Kidney (tissue), 14 donors: ENCODE data around the gene OSTN. TPM values are rescaled to one million over a fixed set of nuclear protein-coding genes. Genes with fewer than 3 reads are reported as not detected.

ENCODE experiments used
- DNase-seq, 5 donors: peaks; one replicate each; pipeline ENCODE4 v3.0.0-alpha.2; 2013 to 2020
- FAIRE-seq: peaks from 2 replicates; lab custom pipeline; 2012; peaks lifted over from hg19 to GRCh38; lab: Jason Lieb, UNC
- H3K27ac ChIP-seq, 2 donors: one replicate each; pipeline ENCODE4 v1.7.0; 2013; ENCODE audit warnings: low read depth in 2 of 2, low read length in 2 of 2, inconsistent platforms in 1 of 2
- H3K27me3 ChIP-seq: one replicate; pipeline ENCODE4 v1.7.1; 2013; ENCODE audit warnings: low read length, inconsistent platforms; ENCODE audit not compliant: control insufficient read depth, insufficient read depth
- H3K36me3 ChIP-seq, 3 donors: one replicate each; pipeline versions ENCODE4 v1.7.0 to v1.7.1; 2013; ENCODE audit warnings: low read length in 3 of 3, control low read depth in 1 of 3, inconsistent platforms in 1 of 3; ENCODE audit not compliant: insufficient read depth in 3 of 3, control insufficient read depth in 2 of 3
- H3K4me1 ChIP-seq, 3 donors: one replicate each; pipeline versions ENCODE4 v1.7.0 to v1.7.1; 2013; ENCODE audit warnings: low read length in 3 of 3, inconsistent platforms in 1 of 3, low read depth in 1 of 3; ENCODE audit not compliant: control insufficient read depth in 2 of 3, insufficient read depth in 2 of 3
- H3K4me3 ChIP-seq, 3 donors: one replicate each; pipeline versions ENCODE4 v1.7.0 to v1.8.1; 2013; ENCODE audit warnings: low read length in 3 of 3, control low read depth in 1 of 3, inconsistent platforms in 1 of 3
- H3K9ac ChIP-seq, 3 donors: one replicate each; pipeline versions ENCODE4 v1.7.0 to v1.7.1; 2013; ENCODE audit warnings: low read length in 3 of 3, control low read depth in 1 of 3, inconsistent platforms in 1 of 3
- H3K9me3 ChIP-seq, 3 donors: one replicate each; pipeline versions ENCODE4 v1.7.0 to v1.7.1; 2013; ENCODE audit warnings: low read length in 3 of 3, control low read depth in 1 of 3, inconsistent platforms in 1 of 3; ENCODE audit not compliant: control insufficient read depth in 2 of 3, insufficient read depth in 1 of 3
- intact Hi-C: fragments of 100-400 bp; cut with DNase I; formaldehyde crosslinking; loops from one replicate; pipeline ENCODE4 v1.11.1; 2022
- polyA plus RNA-seq: library from polyadenylated mRNA; stranded (reverse); fragments of 350-450 nt; fragmentation: Illumina TruSeq; extraction: RNeasy Lipid Tissue Mini Kit (QIAGEN cat#74804); gene quantifications from one replicate; pipeline ENCODE4 v1.2.3, GENCODE V29; 2014; ENCODE audit warnings: low read depth, low replicate concordance; ENCODE audit not compliant: insufficient read depth
- total RNA-seq: library from RNA; stranded (reverse); fragmentation: NEBNext Ultra II Directional; extraction: Animal tissue kit (Norgen Biotek cat#: 25700); gene quantifications from one replicate; pipeline ENCODE4 v1.2.1, GENCODE V29; 2021
- TF ChIP-seq, protein P1 (sequence below): IDR thresholded peaks from 3 replicates; pipeline ENCODE4 v1.5.1; 2012; ENCODE audit warnings: mild to moderate bottlenecking, moderate library complexity, borderline replicate concordance; ENCODE audit not compliant: insufficient read depth; ENCODE audit errors: extremely low read depth
- donor health status: control.
- donor health status: control.
- donor health status: control.
- donor health status: control.
- donor health status: control.
- donor health status: DM: yes; HTN: yes; CAD: no.
- donor health status: Normal renal cell carcinoma (clear cell type).

OSTN gene
- total and polyA plus RNA-seq, 2 donors from 2014 or later = not detected

DNA sequence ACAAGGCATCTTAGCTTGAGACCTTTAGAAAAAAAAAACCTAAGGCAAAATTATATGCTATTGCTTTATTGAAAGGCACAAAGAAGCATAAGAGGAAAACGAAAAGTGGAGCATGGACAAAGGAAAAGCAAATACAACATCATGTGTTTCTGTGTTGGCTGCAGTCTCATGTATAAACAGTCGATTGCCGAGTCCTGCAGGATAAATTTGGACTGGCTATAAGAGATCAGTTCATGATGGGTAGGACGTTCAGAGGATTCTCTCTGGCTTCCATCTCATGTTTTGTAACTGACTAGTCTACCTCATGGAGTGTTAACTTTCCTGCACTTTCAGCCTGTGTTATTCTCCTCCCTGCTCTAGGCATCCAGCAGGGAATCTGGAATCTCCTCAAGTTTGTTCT lies 108.3 kb downstream of the OSTN start:
- Histone ChIP-seq H3K27ac (no peak overlapping the region), H3K9me3 (no peaks in the 10 kb centered on the region), H3K9ac (no peak overlapping the region), H3K4me3 (no peak overlapping the region), H3K36me3 (no peaks in the 10 kb centered on the region), H3K4me1 (no peaks in the 10 kb centered on the region), H3K27me3 (no peaks in the 10 kb centered on the region)
- TF ChIP-seq, protein P1, sequence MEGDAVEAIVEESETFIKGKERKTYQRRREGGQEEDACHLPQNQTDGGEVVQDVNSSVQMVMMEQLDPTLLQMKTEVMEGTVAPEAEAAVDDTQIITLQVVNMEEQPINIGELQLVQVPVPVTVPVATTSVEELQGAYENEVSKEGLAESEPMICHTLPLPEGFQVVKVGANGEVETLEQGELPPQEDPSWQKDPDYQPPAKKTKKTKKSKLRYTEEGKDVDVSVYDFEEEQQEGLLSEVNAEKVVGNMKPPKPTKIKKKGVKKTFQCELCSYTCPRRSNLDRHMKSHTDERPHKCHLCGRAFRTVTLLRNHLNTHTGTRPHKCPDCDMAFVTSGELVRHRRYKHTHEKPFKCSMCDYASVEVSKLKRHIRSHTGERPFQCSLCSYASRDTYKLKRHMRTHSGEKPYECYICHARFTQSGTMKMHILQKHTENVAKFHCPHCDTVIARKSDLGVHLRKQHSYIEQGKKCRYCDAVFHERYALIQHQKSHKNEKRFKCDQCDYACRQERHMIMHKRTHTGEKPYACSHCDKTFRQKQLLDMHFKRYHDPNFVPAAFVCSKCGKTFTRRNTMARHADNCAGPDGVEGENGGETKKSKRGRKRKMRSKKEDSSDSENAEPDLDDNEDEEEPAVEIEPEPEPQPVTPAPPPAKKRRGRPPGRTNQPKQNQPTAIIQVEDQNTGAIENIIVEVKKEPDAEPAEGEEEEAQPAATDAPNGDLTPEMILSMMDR = no peak
- no peak for FAIRE-seq
- intact Hi-C loops = no loop called here
- no peak for DNase-seq

DNA sequence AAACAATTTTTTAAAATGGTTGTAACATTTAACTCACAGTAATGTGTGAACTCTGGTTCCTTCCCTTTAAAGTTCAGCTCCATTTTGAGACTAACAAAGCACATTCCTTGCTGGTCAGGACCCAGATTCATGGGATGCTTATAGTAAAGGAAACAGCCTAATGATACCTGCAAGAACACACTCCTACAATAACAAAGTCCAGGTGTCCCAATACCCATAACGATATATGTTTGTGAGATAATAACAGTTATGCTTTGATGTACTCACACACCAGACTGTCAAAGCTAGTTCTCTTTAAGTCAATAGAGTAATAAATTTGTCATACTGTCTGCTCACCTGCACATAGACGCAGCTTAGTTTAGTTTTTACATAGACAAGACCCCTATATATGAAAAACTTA lies 114.3 kb downstream of the OSTN start:
- H3K4me1 ChIP-seq = no peaks in the 10 kb centered on the region
- H3K27ac ChIP-seq = no peak overlapping the region
- DNase-seq (no peak), FAIRE-seq (no peak)
- intact Hi-C loops = no loop called here
- TF ChIP-seq, protein P1 = no peak
- H3K4me3 ChIP-seq = no peak overlapping the region
- H3K9ac ChIP-seq = no peak overlapping the region
- H3K27me3 ChIP-seq = no peaks in the 10 kb centered on the region
- no peaks in the 10 kb centered on the region for H3K36me3 ChIP-seq
- H3K9me3 ChIP-seq = no peaks in the 10 kb centered on the region

DNA sequence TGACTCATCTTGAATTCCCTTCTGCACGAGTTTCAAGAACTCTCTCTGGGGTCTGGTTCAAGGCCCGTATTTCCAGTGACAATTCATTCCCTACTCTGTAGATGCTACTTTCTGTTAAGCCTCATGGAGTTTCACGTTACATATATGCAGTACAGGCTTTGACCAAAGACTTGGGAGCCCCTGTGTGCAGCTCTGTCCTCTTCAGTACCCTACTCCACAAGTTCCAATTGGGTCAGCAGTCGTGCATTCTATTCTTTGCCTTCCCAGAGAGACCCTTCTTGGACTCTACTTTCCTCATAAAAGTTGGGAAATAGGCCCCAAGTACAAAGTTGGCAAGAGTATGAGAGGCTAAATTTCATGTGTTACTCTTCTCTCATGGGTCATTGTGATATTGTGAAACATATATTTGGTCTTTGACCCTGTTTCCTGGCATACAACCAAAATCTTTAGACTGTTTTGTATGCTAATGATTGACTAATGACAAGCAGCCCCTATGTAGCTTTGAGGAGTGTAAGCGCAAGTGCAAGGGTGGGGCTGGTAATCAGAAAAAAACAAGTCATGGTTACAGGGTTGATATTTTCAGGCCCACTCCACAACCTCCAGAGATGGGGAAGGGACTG lies 115.2 kb downstream of the OSTN start:
- Histone ChIP-seq H3K9ac (no peak overlapping the region), H3K36me3 (no peaks in the 10 kb centered on the region), H3K4me1 (no peaks in the 10 kb centered on the region), H3K27ac (no peak overlapping the region), H3K9me3 (no peaks in the 10 kb centered on the region), H3K27me3 (no peaks in the 10 kb centered on the region), H3K4me3 (no peak overlapping the region)
- DNase-seq = no peak
- FAIRE-seq = no peak
- TF ChIP-seq, protein P1 = no peak
- intact Hi-C loops = no loop called here

Other genes starting within 250 kb of the OSTN start
- 105 TPM for gene CCDC50, start 130.2 kb downstream of the OSTN start, total RNA-seq
- gene CCDC50, start 130.2 kb downstream of the OSTN start, polyA plus RNA-seq = 34.7 TPM
- gene UTS2B, start 131.3 kb downstream of the OSTN start, total RNA-seq = 0.41 TPM
- gene UTS2B, start 131.3 kb downstream of the OSTN start, polyA plus RNA-seq = not detected